Ovary (tissue), 3 donors: ENCODE measurements around the gene SCOC.

Experiments
- CTCF ChIP-seq, 3 donors: fragments of 450-650 bp in 2 of 3; fragments of 200-600 bp in 1 of 3; IDR thresholded peaks; one replicate each; pipeline versions ENCODE4 v1.5.1 to v1.8.0; 2016 to 2022; ENCODE audit warnings: antibody characterized with exemption in 3 of 3, mild to moderate bottlenecking in 1 of 3
- EP300 ChIP-seq: sonication (generic); formaldehyde crosslinking; IDR thresholded peaks from one replicate; pipeline ENCODE4 v1.6.1; 2017; ENCODE audit warnings: antibody characterized with exemption
- POLR2A ChIP-seq: fragments of 450-650 bp; IDR thresholded peaks from one replicate; pipeline ENCODE4 v1.6.1; 2017; ENCODE audit warnings: antibody characterized with exemption, mild to moderate bottlenecking, moderate library complexity
- donor health status: DM: no; HTN: no; CAD: no.

GRCh38 chr4:140373328-140374129 lies at the start of gene SCOC:
- TF ChIP-seq CTCF (IDR thresholded peaks at IDR 0.05) (no peak), POLR2A (peak; percentile 57), EP300 (no peak)
